ENCODE results near the gene PAX6.

Gene PAX6

GRCh38 chr11:31810779-31811647, at the start of gene PAX6:
PAX6 (minus strand) TSS chr11:31811322; CDS start chr11:31806411, 4,911 bp downstream.
- DNase-seq (ENCODE audit: low read depth in 2 of 2), result no peak

DNA sequence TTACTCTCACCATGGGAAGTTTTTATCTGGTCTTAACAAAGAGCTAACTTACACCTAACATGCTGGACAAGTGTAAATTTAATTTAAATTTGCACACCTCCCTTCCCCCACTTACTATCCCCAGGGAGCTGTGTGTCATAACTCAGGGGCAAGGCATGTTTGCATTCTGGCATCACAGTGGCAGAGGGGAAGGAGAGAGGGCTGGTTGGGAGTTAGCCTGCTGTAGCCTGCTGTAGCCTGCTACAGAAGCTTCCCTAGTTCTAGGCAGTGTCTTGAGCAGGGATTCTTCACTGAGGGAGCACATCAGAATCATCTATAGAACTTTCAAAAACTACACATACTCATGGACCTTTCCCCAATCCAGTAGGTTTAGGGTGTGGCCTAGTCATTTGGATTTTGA, 49.3 kb upstream of the PAX6 start:
- no peak for DNase-seq (ENCODE audit: low read depth in 2 of 2)

- DNase-seq (ENCODE audit: low read depth in 2 of 2), result no peak
Measured at GRCh38 chr11:31856248-31856647, 45.1 kb upstream of the PAX6 start.

GRCh38 chr11:31855466-31855865, 44.3 kb upstream of the PAX6 start:
- no peak for DNase-seq (ENCODE audit: low read depth in 2 of 2)

- no peak for DNase-seq (ENCODE audit: low read depth in 2 of 2)
Measured at GRCh38 chr11:31850365-31850764, 39.2 kb upstream of the PAX6 start.

DNA sequence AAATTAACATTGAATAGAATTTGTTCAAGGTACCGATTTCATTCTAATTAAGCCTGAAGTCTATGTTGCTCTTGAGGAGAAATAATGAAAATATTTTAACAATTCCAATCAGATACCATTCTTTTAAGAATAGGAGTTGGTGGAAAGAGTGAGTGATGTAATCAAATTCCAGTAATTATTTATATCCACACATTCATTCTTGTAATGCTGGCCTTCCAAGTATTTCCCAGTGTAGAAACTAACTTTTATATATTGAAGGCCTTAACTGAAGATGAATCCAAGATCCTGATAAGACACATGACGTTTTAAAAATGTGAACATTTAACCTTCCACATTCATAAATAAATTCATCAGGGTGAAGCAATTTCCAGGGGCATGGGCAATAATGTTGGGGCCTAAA, 36.6 kb upstream of the PAX6 start:
- no peak for DNase-seq (ENCODE audit: low read depth in 2 of 2)

DNA sequence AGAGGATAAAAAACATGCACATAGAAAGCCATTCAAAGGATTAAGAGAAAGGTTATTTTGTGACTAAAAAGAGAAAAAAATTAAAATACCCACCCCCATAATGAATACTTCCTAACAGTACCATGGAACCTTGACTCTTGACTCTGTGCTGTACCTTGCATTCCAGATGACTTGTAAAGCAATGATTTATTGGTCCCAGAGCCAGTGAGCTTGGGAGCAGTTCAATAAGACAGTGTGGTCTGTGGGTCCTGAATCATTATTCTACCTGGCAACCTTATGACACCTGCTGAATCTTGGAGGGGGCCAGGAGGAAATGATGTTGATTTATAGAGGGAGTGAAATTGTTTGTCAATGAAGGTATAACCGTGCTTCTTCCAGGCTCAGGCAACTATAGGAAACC, 34.2 kb upstream of the PAX6 start:
- DNase-seq (ENCODE audit: low read depth in 2 of 2), result no peak

GRCh38 chr11:31844351-31844750, 33.2 kb upstream of the PAX6 start:
- no peak for DNase-seq (ENCODE audit: low read depth in 2 of 2)

DNA sequence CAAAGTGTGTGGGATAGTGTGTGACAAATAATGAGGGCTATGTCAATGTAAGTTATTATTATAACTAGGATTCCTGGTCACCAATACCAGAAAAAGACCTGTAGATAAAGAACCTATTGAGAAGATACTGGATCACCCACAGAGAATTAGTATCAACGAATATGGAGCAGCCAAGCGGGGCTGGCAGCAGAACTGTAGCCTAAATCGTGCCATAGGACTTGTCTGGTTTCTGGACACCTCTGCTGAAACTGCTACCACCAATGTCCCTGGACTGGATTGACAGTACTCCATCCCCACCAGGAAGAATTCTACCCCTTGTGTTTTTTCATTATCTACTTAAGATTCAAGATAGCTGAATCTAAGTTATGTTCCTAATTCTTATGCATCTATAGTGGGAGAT, 30.3 kb upstream of the PAX6 start:
- no peak for DNase-seq (ENCODE audit: low read depth in 2 of 2)

DNA sequence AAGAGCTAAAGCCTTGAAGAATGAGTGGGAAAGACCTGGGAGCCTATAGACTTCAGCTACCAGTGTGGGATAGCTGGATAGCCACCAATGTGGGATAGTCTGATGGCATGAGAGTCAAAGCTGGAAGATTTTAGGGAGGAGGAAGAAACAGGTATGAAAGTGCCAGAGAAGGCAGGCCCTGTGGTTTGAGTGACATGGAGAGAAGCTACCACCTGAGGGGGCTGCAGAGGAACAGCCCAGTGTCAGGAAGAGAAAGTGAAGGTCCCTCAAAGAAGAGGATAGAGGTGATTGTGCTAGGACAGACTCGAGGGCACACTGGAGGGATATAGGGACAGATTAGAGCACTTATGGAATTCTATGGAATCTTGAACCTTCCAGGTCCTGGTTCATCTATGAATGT, 23.1 kb upstream of the PAX6 start:
- no peak for DNase-seq (ENCODE audit: low read depth in 2 of 2)

DNA sequence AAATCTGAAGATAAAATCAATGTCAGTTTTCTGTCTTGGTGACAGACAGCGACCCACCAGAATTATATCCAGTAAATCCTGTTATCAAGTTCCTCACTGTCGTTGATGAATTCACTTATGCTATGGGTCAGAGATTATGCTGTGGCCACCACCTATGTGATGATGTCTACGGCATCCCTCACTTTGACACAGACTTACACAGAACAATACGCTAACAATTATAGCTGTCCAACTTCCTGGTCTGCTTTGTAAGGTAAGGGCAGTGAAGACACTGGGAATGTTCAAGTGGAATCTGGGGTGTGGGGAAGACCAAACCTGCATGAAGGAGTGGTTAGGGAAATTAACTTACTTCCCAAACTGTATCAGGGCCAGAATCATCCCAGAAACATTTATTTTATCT, 19.3 kb upstream of the PAX6 start:
- DNase-seq (ENCODE audit: low read depth in 2 of 2), result no peak

GRCh38 chr11:31828217-31828616, 17.1 kb upstream of the PAX6 start:
- no peak for DNase-seq (ENCODE audit: low read depth in 2 of 2)

GRCh38 chr11:31827455-31828206, 16.5 kb upstream of the PAX6 start:
- no peak for DNase-seq (ENCODE audit: low read depth in 2 of 2)

- no peak for DNase-seq (ENCODE audit: low read depth in 2 of 2)
Measured at GRCh38 chr11:31826536-31827438, 15.7 kb upstream of the PAX6 start.

DNA sequence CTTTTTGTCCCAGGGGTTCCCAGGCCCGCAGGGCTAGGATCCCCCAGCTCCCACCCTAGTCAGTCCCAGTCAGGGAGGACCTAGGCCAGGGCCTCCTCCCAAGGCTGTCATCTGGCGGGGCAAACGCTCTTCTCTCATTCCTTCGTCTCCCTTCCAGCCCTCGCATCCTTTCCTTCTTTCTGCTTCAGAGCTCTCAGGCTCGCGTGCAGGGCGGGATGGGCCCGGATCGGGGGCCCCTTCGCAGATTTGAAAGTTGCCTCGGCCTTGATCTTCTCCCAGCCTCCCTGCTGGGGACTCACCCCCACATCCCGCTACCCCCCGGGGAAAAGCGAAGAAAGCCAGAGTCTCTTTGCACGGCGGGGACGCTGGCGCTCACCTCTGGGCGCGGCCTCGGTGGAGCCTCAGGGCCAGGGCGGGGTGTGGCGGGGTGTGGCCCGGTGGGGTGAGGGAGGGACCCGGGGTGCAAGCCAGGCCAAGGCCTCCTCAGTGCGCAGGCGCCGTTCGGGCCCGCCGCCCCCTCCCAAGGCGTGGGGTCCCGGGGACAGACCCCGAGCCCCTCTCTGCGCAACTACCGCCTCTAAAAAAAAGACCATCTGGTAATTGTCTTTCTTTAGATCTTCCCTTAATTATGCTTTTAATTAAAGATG, 14.8 kb upstream of the PAX6 start:
- no peak for DNase-seq (ENCODE audit: low read depth in 2 of 2)

DNA sequence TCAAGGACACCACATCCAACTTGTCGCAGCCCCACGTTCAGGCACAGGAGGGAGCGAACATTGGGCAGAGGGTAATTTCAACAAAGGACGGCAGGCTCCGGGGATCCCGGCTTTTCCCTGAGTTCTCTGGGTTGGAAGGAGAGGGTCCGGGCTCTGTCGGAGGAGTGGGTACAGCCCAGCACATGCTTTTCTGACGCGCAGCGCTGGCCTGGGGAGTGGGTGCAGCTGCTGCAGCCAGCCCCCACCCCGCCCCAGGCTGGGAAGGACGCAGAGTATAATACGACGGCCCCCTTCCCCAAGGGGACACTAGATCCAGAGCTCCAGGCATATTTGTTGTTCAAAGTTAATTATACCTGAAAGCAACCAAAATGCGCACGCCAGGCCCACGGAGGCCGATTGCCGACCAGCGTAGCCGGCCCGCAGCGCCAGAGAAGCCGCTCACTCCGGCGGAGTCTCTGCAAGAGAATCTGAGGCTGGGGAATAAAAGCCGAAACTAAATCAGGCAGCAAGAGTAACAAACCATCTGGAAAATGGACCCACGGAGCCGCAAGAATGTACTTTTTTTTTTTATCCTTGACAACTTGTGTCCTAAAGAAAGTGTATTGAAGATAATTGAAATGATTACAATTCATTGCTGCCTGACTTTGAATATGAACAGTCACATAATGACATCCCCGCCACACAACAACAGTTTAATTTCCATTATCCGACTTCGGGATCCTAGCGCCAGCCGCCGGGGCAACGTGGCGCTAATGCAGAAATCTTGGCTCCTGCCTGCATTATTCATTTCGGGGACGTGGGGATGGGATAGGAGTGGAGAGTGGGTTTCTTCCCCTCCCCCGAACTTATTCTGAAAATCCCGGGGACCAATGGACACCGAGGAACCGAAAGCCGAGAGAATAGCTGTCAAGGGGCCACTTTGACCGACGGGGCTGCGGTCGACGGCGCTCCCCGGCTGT, 14.0 kb upstream of the PAX6 start:
- no peak for DNase-seq (ENCODE audit: low read depth in 2 of 2)

DNA sequence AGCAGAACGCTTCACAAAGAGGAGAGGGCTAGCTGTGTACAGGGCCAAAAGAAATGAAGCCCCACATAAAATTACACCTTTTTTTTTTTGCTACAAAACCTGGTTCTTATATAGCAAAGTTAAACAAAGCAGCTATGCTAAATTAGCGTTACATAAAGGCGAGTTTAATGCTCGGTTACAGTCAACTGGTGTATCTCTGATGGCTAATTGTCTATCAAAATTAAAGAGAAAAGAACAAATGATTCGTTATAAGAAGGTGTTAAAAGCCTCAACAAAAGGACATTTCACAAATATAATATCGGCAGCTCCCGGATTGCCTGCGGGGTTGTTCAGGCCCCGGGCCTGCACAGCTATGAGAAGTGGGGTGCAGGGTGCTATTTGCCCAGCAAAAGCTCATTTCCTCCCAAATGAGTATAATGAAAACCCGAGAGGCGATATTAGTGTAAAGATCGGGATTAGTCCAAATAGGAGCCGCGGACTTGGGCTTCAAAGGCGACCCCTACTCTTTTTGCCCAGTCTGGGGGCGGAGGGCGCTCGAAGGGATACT, 13.3 kb upstream of the PAX6 start:
- no peak for DNase-seq (ENCODE audit: low read depth in 2 of 2)

DNA sequence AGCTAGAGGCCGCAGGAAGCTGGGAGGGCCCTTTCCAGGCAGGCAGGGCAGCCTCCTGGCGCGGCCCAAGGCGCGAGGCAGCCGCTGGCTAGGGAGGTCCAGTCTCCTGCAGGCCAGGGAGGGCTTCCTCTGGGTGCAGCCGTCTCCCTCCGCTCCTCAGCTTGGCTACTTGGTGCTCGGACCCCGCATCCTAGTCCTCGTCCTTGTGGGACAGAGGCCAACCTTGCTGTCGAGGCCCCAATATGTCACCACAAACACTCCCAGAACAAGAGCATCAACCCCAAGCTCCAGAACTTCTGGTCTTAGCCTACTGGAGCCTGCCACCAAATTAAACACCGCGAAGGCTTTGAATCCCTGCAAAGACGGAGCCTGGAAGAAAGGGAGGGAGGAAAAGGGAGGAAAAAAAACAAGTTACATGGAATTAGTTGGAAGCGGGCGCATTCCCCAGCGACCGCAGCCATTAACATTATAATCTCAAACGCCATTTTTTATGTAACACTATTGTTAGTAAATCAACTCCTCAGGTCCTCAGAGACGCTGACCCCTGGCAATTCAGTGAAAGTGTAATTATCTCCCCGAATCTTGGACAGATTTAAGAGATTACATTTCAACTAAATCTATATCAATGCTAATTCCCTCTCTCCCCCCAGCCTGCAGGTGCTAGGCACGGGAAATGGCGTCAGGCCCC, 12.7 kb upstream of the PAX6 start:
- DNase-seq (ENCODE audit: low read depth in 2 of 2), result no peak

GRCh38 chr11:31822927-31823643, 12.0 kb upstream of the PAX6 start:
- DNase-seq (ENCODE audit: low read depth in 2 of 2), result no peak
